HEK293 (cell line): ENCODE data around the gene RXFP4.

Source experiments
- CTCF ChIA-PET: fragments of 350-600 bp; formaldehyde crosslinking; extraction: SDS; loops from one replicate; lab custom pipeline; 2021; ENCODE audit warnings: antibody characterized with exemption; lab: Yijun Ruan, JAX
- POLR2A ChIA-PET: fragments of 300-600 bp; formaldehyde crosslinking; extraction: SDS; loops from one replicate; lab custom pipeline; 2020; ENCODE audit warnings: antibody characterized with exemption, inconsistent platforms; lab: Yijun Ruan, JAX
- H3K27ac ChIP-seq: fragments of 200-500 bp; sonication (Bioruptor generic); 2 replicates; pipeline ENCODE4 v1.5.1; 2014; ENCODE audit warnings: low read depth, low read length, control low read depth, inconsistent platforms; ENCODE audit errors: extremely low read depth
- H3K36me3 ChIP-seq, 2 experiments: fragments of 200-500 bp in 1 of 2; sonication (Bioruptor generic) in 1 of 2; 1 replicate in 1 of 2; 2 replicates in 1 of 2; pipeline ENCODE4 v1.5.1; 2014 to 2017; ENCODE audit warnings: inconsistent platforms in 2 of 2, low read length in 2 of 2; ENCODE audit not compliant: control insufficient read depth in 2 of 2, insufficient read depth in 1 of 2
- H3K4me1 ChIP-seq: fragments of 200-500 bp; sonication (Bioruptor generic); 2 replicates; pipeline ENCODE4 v1.5.1; 2014; ENCODE audit warnings: mild to moderate bottlenecking, low read length, inconsistent platforms; ENCODE audit not compliant: control insufficient read depth, insufficient read depth
- H3K4me3 ChIP-seq: 2 replicates; pipeline ENCODE4 v1.5.1; 2011; ENCODE audit warnings: low read depth, mild to moderate bottlenecking, control low read depth, low read length, moderate library complexity
- H3K9me3 ChIP-seq: fragments of 200-500 bp; sonication (Bioruptor generic); 2 replicates; pipeline ENCODE4 v1.5.1; 2014; ENCODE audit warnings: low read depth, low read length, inconsistent platforms; ENCODE audit not compliant: control insufficient read depth, insufficient read depth
- BCL6B ChIP-seq: fragments of 450-650 bp; formaldehyde crosslinking; IDR thresholded peaks from 2 replicates; pipeline ENCODE4 v1.5.1; 2017; ENCODE audit warnings: missing biosample characterization, missing genetic modification characterization
- EGR2 ChIP-seq: fragments of 450-650 bp; formaldehyde crosslinking; IDR thresholded peaks from 2 replicates; pipeline ENCODE4 v1.5.1; 2016; ENCODE audit warnings: low read depth, missing biosample characterization, missing genetic modification characterization
- HOXD13 ChIP-seq: sonication (generic); formaldehyde crosslinking; IDR thresholded peaks from 2 replicates; pipeline ENCODE4 v1.8.0; 2022; ENCODE audit warnings: missing genetic modification reagents, borderline replicate concordance
- KLF7 ChIP-seq: fragments of 450-650 bp; formaldehyde crosslinking; IDR thresholded peaks from 2 replicates; pipeline ENCODE4 v1.5.1; 2016; ENCODE audit warnings: missing biosample characterization, missing genetic modification characterization, borderline replicate concordance
- KLF9 ChIP-seq: fragments of 450-650 bp; formaldehyde crosslinking; IDR thresholded peaks from 2 replicates; pipeline ENCODE4 v1.5.1; 2016; ENCODE audit warnings: missing biosample characterization, missing genetic modification characterization, low read depth
- OVOL3 ChIP-seq: fragments of 450-650 bp; formaldehyde crosslinking; IDR thresholded peaks from 2 replicates; pipeline ENCODE4 v1.5.1; 2016; ENCODE audit warnings: missing biosample characterization, missing genetic modification characterization
- PRDM1 ChIP-seq: fragments of 450-650 bp; formaldehyde crosslinking; IDR thresholded peaks from 2 replicates; pipeline ENCODE4; 2016; ENCODE audit warnings: missing biosample characterization, missing genetic modification characterization
- SCRT1 ChIP-seq: fragments of 450-650 bp; formaldehyde crosslinking; IDR thresholded peaks from 2 replicates; pipeline ENCODE4 v1.5.1; 2016; ENCODE audit warnings: missing biosample characterization, missing genetic modification characterization, borderline replicate concordance
- ZBTB21 ChIP-seq: fragments of 450-650 bp; formaldehyde crosslinking; IDR thresholded peaks from 2 replicates; pipeline ENCODE4 v1.5.1; 2017; ENCODE audit warnings: missing biosample characterization, missing genetic modification characterization
- ZEB2 ChIP-seq: fragments of 450-650 bp; formaldehyde crosslinking; IDR thresholded peaks from 2 replicates; pipeline ENCODE4 v1.5.1; 2016; ENCODE audit warnings: missing biosample characterization, missing genetic modification characterization
- ZNF121 ChIP-seq: fragments of 450-650 bp; formaldehyde crosslinking; IDR thresholded peaks from 2 replicates; pipeline ENCODE4 v1.5.1; 2016; ENCODE audit warnings: missing biosample characterization, missing genetic modification characterization
- ZNF133 ChIP-seq: fragments of 450-650 bp; formaldehyde crosslinking; IDR thresholded peaks from 2 replicates; pipeline ENCODE4 v1.5.1; 2016; ENCODE audit warnings: missing biosample characterization, missing genetic modification characterization
- ZNF146 ChIP-seq: fragments of 450-650 bp; formaldehyde crosslinking; IDR thresholded peaks from 2 replicates; pipeline ENCODE4 v1.5.1; 2016; ENCODE audit warnings: missing biosample characterization, missing genetic modification characterization
- ZNF221 ChIP-seq: fragments of 450-650 bp; formaldehyde crosslinking; IDR thresholded peaks from 2 replicates; pipeline ENCODE4 v1.5.1; 2017; ENCODE audit warnings: missing biosample characterization, missing genetic modification characterization, borderline replicate concordance
- ZNF239 ChIP-seq: fragments of 450-650 bp; formaldehyde crosslinking; IDR thresholded peaks from 2 replicates; pipeline ENCODE4 v1.5.1; 2016; ENCODE audit warnings: missing biosample characterization, missing genetic modification characterization
- ZNF341 ChIP-seq: fragments of 450-650 bp; formaldehyde crosslinking; IDR thresholded peaks from 2 replicates; pipeline ENCODE4; 2016; ENCODE audit warnings: low read depth, missing biosample characterization, missing genetic modification characterization
- ZNF354C ChIP-seq: fragments of 450-650 bp; formaldehyde crosslinking; IDR thresholded peaks from 2 replicates; pipeline ENCODE4 v1.5.1; 2016; ENCODE audit warnings: missing biosample characterization, missing genetic modification characterization, low read depth, borderline replicate concordance
- ZNF366 ChIP-seq: fragments of 450-650 bp; formaldehyde crosslinking; conservative IDR thresholded peaks from 2 replicates; pipeline ENCODE4 v1.5.1; 2016; ENCODE audit warnings: missing biosample characterization, missing genetic modification characterization
- ZNF433 ChIP-seq: fragments of 450-650 bp; formaldehyde crosslinking; IDR thresholded peaks from 2 replicates; pipeline ENCODE4 v1.5.1; 2016; ENCODE audit warnings: missing biosample characterization, missing genetic modification characterization, low read depth
- ZNF449 ChIP-seq: fragments of 450-650 bp; formaldehyde crosslinking; IDR thresholded peaks from 2 replicates; pipeline ENCODE4 v1.5.1; 2017; ENCODE audit warnings: missing biosample characterization, mild to moderate bottlenecking, missing genetic modification characterization, moderate library complexity
- ZNF513 ChIP-seq: fragments of 450-650 bp; IDR thresholded peaks from 2 replicates; pipeline ENCODE4 v1.5.1; 2018; ENCODE audit warnings: missing biosample characterization, missing genetic modification characterization
- ZNF548 ChIP-seq: fragments of 450-650 bp; formaldehyde crosslinking; IDR thresholded peaks from 2 replicates; pipeline ENCODE4 v1.5.1; 2016; ENCODE audit warnings: missing biosample characterization, missing genetic modification characterization
- ZNF549 ChIP-seq: fragments of 450-650 bp; IDR thresholded peaks from 2 replicates; pipeline ENCODE4 v1.5.1; 2018; ENCODE audit warnings: missing biosample characterization, missing genetic modification characterization, mild to moderate bottlenecking, inconsistent platforms, moderate library complexity
- ZNF585B ChIP-seq: fragments of 450-650 bp; formaldehyde crosslinking; IDR thresholded peaks from 2 replicates; pipeline ENCODE4 v1.5.1; 2016; ENCODE audit warnings: missing biosample characterization, missing genetic modification characterization
- ZNF664 ChIP-seq: fragments of 450-650 bp; formaldehyde crosslinking; IDR thresholded peaks from 2 replicates; pipeline ENCODE4 v1.5.1; 2016; ENCODE audit warnings: missing biosample characterization, missing genetic modification characterization
- ZNF692 ChIP-seq: fragments of 450-650 bp; formaldehyde crosslinking; IDR thresholded peaks from 2 replicates; pipeline ENCODE4 v1.5.1; 2016; ENCODE audit warnings: missing biosample characterization, missing genetic modification characterization
- ZNF785 ChIP-seq: fragments of 450-650 bp; formaldehyde crosslinking; IDR thresholded peaks from 2 replicates; pipeline ENCODE4 v1.5.1; 2016; ENCODE audit warnings: missing biosample characterization, missing genetic modification characterization
- ZNF843 ChIP-seq: fragments of 450-650 bp; formaldehyde crosslinking; IDR thresholded peaks from 2 replicates; pipeline ENCODE4 v1.5.1; 2016; ENCODE audit warnings: missing biosample characterization, missing genetic modification characterization
- ZSCAN30 ChIP-seq: fragments of 450-650 bp; IDR thresholded peaks from 2 replicates; pipeline ENCODE4 v1.5.1; 2018; ENCODE audit warnings: missing biosample characterization, mild to moderate bottlenecking, missing genetic modification characterization, moderate library complexity
- ZSCAN4 ChIP-seq: fragments of 450-650 bp; formaldehyde crosslinking; IDR thresholded peaks from 2 replicates; pipeline ENCODE4 v1.5.1; 2017; ENCODE audit warnings: missing biosample characterization, missing genetic modification characterization

Gene RXFP4

GRCh38 chr1:155910621-155911121, 30.8 kb upstream of the RXFP4 start (continued):
- TF ChIP-seq ZNF513 (tag by site-specific recombination) (no peak), ZSCAN4 (tag by site-specific recombination) (no peak), ZNF221 (tag by site-specific recombination) (no peak)

GRCh38 chr1:155911156-155912055, 30.0 kb upstream of the RXFP4 start, which contains the start of gene RIT1:
RIT1 (minus strand) TSS chr1:155911349; CDS start chr1:155910761, 588 bp downstream.
- peak within 1 kb of the TSS; percentile 42 for H3K27ac ChIP-seq
- H3K9me3 ChIP-seq = no peaks in the 10 kb centered on the region
- H3K36me3 ChIP-seq = peaks cover 73 to 82% of the 10 kb centered on the region in 2 experiments
- ChIA-PET CTCF (interaction anchor here (1.1 kb wide), 1 partner anchor 219 kb away, joined by 3 read pairs; no protein-coding TSS in a partner anchor), POLR2A (no interaction called here)
- H3K4me3 ChIP-seq = peak within 1 kb of the TSS; percentile 89
- no peaks in the 10 kb centered on the region for H3K4me1 ChIP-seq
- TF ChIP-seq ZNF585B (tag by site-specific recombination) (no peak), EGR2 (tag by site-specific recombination) (peak; percentile 35; the same call in 1 of the 2 replicates), ZNF366 (tag by site-specific recombination) (no peak), BCL6B (tag by site-specific recombination) (no peak), ZNF433 (tag by site-specific recombination) (no peak), ZNF664 (tag by site-specific recombination) (peak; percentile 26; the same call in 1 of the 2 replicates), SCRT1 (tag by site-specific recombination) (no peak), ZNF548 (no peak), ZNF549 (tag by site-specific recombination) (no peak), ZNF354C (tag by site-specific recombination) (no peak), PRDM1 (peak; percentile 87), ZBTB21 (no peak), ZNF133 (tag by site-specific recombination) (no peak), ZNF692 (tag by site-specific recombination) (peak; percentile 97), KLF7 (tag by site-specific recombination) (peak; percentile 55; the same call in 1 of the 2 replicates), ZNF121 (no peak), ZNF341 (tag by site-specific recombination) (no peak), OVOL3 (no peak), ZEB2 (peak; percentile 81), ZNF239 (no peak), ZNF785 (no peak), ZSCAN30 (0 out of 2 replicates have a peak, but pooled peaks have one; percentile 11), HOXD13 (CRISPR knock-in tag) (no peak), ZNF843 (tag by site-specific recombination) (no peak), ZNF146 (tag by site-specific recombination) (0 out of 2 replicates have a peak, but pooled peaks have one; percentile 9), KLF9 (tag by site-specific recombination) (peak; percentile 99), ZNF449 (tag by site-specific recombination) (no peak)
